CD14-positive monocyte (primary cell): Measurements from ENCODE around the gene TFF1. TPM values are rescaled to one million over a fixed set of nuclear protein-coding genes. Genes with fewer than 3 reads are reported as not detected.

Experiments used
- DNase-seq, 3 donors: peaks; one replicate each; pipeline ENCODE4 v3.0.0-alpha.2; 2011 to 2022
- H2AFZ ChIP-seq: 2 replicates; pipeline ENCODE4 v1.6.0; 2012; ENCODE audit warnings: mild to moderate bottlenecking, low read depth, low read length, inconsistent platforms; ENCODE audit not compliant: insufficient read depth, poor library complexity, severe bottlenecking
- H3K27ac ChIP-seq, 2 donors: 1 replicate in 1 of 2; 2 replicates in 1 of 2; pipeline ENCODE4 v1.5.1; 2012 to 2013; ENCODE audit warnings: low read length in 2 of 2, control low read depth in 1 of 2, inconsistent platforms in 1 of 2, low read depth in 1 of 2, mild to moderate bottlenecking in 1 of 2
- H3K27me3 ChIP-seq, 2 donors: one replicate each; pipeline versions ENCODE4 v1.6.0 to v1.6.1; 2011 to 2013; ENCODE audit warnings: low read length in 2 of 2; ENCODE audit not compliant: control insufficient read depth in 2 of 2, insufficient read depth in 2 of 2
- H3K36me3 ChIP-seq, 2 donors: replicated peaks in 1 of 2; 1 replicate in 1 of 2; 2 replicates in 1 of 2; pipeline versions ENCODE4 v1.5.1 to v1.6.1; 2012 to 2013; ENCODE audit warnings: low read length in 2 of 2, control low read depth in 1 of 2, inconsistent platforms in 1 of 2, mild to moderate bottlenecking in 1 of 2; ENCODE audit not compliant: insufficient read depth in 2 of 2, control insufficient read depth in 1 of 2
- H3K4me1 ChIP-seq, 2 donors: 1 replicate in 1 of 2; 2 replicates in 1 of 2; pipeline versions ENCODE4 v1.5.1 to v1.6.1; 2012 to 2013; ENCODE audit warnings: low read length in 2 of 2, control low read depth in 1 of 2, inconsistent platforms in 1 of 2, mild to moderate bottlenecking in 1 of 2, moderate library complexity in 1 of 2; ENCODE audit not compliant: insufficient read depth in 2 of 2, control insufficient read depth in 1 of 2
- H3K4me2 ChIP-seq: replicated peaks from 2 replicates; pipeline ENCODE3; 2012; ENCODE audit warnings: low read length, moderate library complexity, mild to moderate bottlenecking; ENCODE audit not compliant: poor library complexity, severe bottlenecking; ENCODE audit errors: extremely low read depth
- H3K4me3 ChIP-seq, 3 experiments: fragments of 200-600 bp in 1 of 3; sonication (generic) in 1 of 3; replicated peaks in 1 of 3; 1 replicate in 2 of 3; 2 replicates in 1 of 3; pipeline ENCODE4 v1.5.1; 2011 to 2013; ENCODE audit warnings: low read length in 3 of 3, mild to moderate bottlenecking in 3 of 3, control low read depth in 2 of 3, low read depth in 2 of 3, inconsistent platforms in 1 of 3, moderate library complexity in 1 of 3
- H3K79me2 ChIP-seq: 2 replicates; pipeline ENCODE4 v1.6.0; 2012; ENCODE audit warnings: mild to moderate bottlenecking, control low read depth, inconsistent platforms, low read length, moderate library complexity; ENCODE audit not compliant: insufficient read depth
- H3K9ac ChIP-seq: 2 replicates; pipeline ENCODE4 v1.6.0; 2017; ENCODE audit warnings: low read length, mild to moderate bottlenecking; ENCODE audit not compliant: insufficient read depth, poor library complexity, severe bottlenecking
- H3K9me3 ChIP-seq, 2 donors: replicated peaks in 1 of 2; 1 replicate in 1 of 2; 2 replicates in 1 of 2; pipeline versions ENCODE4 v1.5.1 to v1.6.1; 2012 to 2013; ENCODE audit warnings: low read length in 2 of 2, control low read depth in 1 of 2; ENCODE audit not compliant: control insufficient read depth in 1 of 2, insufficient read depth in 1 of 2
- H4K20me1 ChIP-seq: 2 replicates; pipeline ENCODE4 v1.6.0; 2012; ENCODE audit warnings: mild to moderate bottlenecking, low read length, control low read depth, moderate library complexity; ENCODE audit not compliant: insufficient read depth
- H3K27ac Mint-ChIP-seq, 7 donors: one replicate each; pipeline ENCODE4 v1.8.0; 2020; ENCODE audit warnings: mild to moderate bottlenecking in 7 of 7, mixed read lengths in 7 of 7, moderate library complexity in 6 of 7, inconsistent platforms in 2 of 7
- H3K27me3 Mint-ChIP-seq, 3 donors: one replicate each; pipeline ENCODE4 v1.8.0; 2021 to 2022; ENCODE audit warnings: low read depth in 3 of 3, mild to moderate bottlenecking in 3 of 3, mixed read lengths in 3 of 3, moderate library complexity in 3 of 3, inconsistent platforms in 1 of 3
- H3K36me3 Mint-ChIP-seq, 2 donors: one replicate each; pipeline ENCODE4 v1.8.0; 2020; ENCODE audit warnings: mixed read lengths in 2 of 2, inconsistent platforms in 1 of 2, mild to moderate bottlenecking in 1 of 2
- H3K4me1 Mint-ChIP-seq: one replicate; pipeline ENCODE4 v1.8.0; 2020; ENCODE audit warnings: mild to moderate bottlenecking, mixed read lengths
- H3K4me3 Mint-ChIP-seq, 2 donors: one replicate each; pipeline ENCODE4 v1.8.0; 2020; ENCODE audit warnings: mild to moderate bottlenecking in 2 of 2, mixed read lengths in 2 of 2, moderate library complexity in 1 of 2
- H3K9me3 Mint-ChIP-seq, 7 donors: one replicate each; pipeline ENCODE4 v1.8.0; 2020 to 2022; ENCODE audit warnings: mixed read lengths in 7 of 7, mild to moderate bottlenecking in 6 of 7, moderate library complexity in 6 of 7, inconsistent platforms in 2 of 7
- CTCF ChIP-seq: fragments of 200-600 bp; IDR thresholded peaks from one replicate; pipeline ENCODE4 v1.8.0; 2022; ENCODE audit warnings: antibody characterized with exemption, mild to moderate bottlenecking
- WGBS: methylation state at CpG from one replicate; pipeline ENCODE4 v1.1.5; 2013; ENCODE audit warnings: missing lambda C conversion rate; ENCODE audit not compliant: insufficient coverage; 5-methylcytosine and 5-hydroxymethylcytosine counted together
- intact Hi-C, 2 donors: fragments of 100-400 bp; cut with micrococcal nuclease; formaldehyde crosslinking; loops; one replicate each; pipeline versions ENCODE4 v1.15.0 to v1.15.1; 2023
- polyA plus RNA-seq, 3 donors: library from polyadenylated mRNA; depleted of rRNA in 1 of 3; unstranded in 2 of 3; stranded (reverse) in 1 of 3; fragments of 300-500 nt in 2 of 3; fragments of >200 nt in 1 of 3; fragmentation: Illumina TruSeq in 2 of 3; gene quantifications; 1 replicate in 2 of 3; 2 replicates in 1 of 3; pipeline ENCODE4 v1.2.3, GENCODE V29; 2012 to 2021

Gene TFF1
- polyA plus RNA-seq, 3 donors, result not detected

- Histone ChIP-seq H4K20me1 (no peaks in the 10 kb centered on the region), H3K27me3 (no peaks in the 10 kb centered on the region), H3K27ac (no peak overlapping the region), H2AFZ (no peak overlapping the region), H3K79me2 (no peaks in the 10 kb centered on the region), H3K9me3 (peaks cover 0 to 2% of the 10 kb centered on the region in 2 donors), H3K36me3 (no peaks in the 10 kb centered on the region), H3K4me1 (no peaks in the 10 kb centered on the region), H3K9ac (no peak overlapping the region), H3K4me2 (no peak overlapping the region), H3K4me3 (no peak overlapping the region)
- Mint-ChIP-seq H3K27me3 (peaks cover 0 to 4% (median 3%) of the 10 kb centered on the region in 3 donors), H3K4me3 (no peak overlapping the region), H3K27ac (no peak overlapping the region), H3K9me3 (peaks cover 0 to 7% (median 6%) of the 10 kb centered on the region in 7 donors), H3K4me1 (peaks cover 8% of the 10 kb centered on the region), H3K36me3 (no peaks in the 10 kb centered on the region)
- no CpG with 5 or more reads among the region's 4 CpGs for WGBS
- intact Hi-C loops, result no loop called here
- no peak for TF ChIP-seq CTCF
- DNase-seq, result no peak
These were observed 35.7 kb downstream of the TFF1 start for GRCh38 chr21:42330380-42331371.

- 100% methylated on average over 3 of the region's 6 CpGs for WGBS
- peaks cover 10% of the 10 kb centered on the region for H3K4me1 Mint-ChIP-seq
- no peak overlapping the region for H3K4me3 ChIP-seq
- H3K27ac Mint-ChIP-seq, result peak overlapping the region in 1 of 7 donors; percentile 17
- H3K27ac ChIP-seq, result no peak overlapping the region
- no peaks in the 10 kb centered on the region for H3K9me3 ChIP-seq
- H3K79me2 ChIP-seq, result no peaks in the 10 kb centered on the region
- TF ChIP-seq CTCF, result no peak
- H3K4me1 ChIP-seq, result peaks cover 4 to 5% of the 10 kb centered on the region in 2 donors
- no peaks in the 10 kb centered on the region for H4K20me1 ChIP-seq
- no peak overlapping the region for H3K9ac ChIP-seq
- H2AFZ ChIP-seq, result no peak overlapping the region
- intact Hi-C loops, result no loop called here
- H3K9me3 Mint-ChIP-seq, result peaks cover 0 to 6% (median 2%) of the 10 kb centered on the region in 7 donors
- H3K4me2 ChIP-seq, result no peak overlapping the region
- DNase-seq, result no peak
- no peaks in the 10 kb centered on the region for H3K27me3 ChIP-seq
- no peaks in the 10 kb centered on the region for H3K36me3 Mint-ChIP-seq
- H3K4me3 Mint-ChIP-seq, result no peak overlapping the region
- H3K36me3 ChIP-seq, result no peaks in the 10 kb centered on the region
- H3K27me3 Mint-ChIP-seq, result peaks cover 0 to 7% (median 6%) of the 10 kb centered on the region in 3 donors
These were observed 41.4 kb downstream of the TFF1 start for GRCh38 chr21:42324896-42325295.
